ENCODE results near the gene OTP.
A peak's percentile ranks its signal among the peaks of the same experiment; 100 is the strongest.

The OTP gene

GRCh38 chr5:77637998-77638762, at the start of gene OTP:
Gene OTP (minus strand): TSS chr5:77638713. CDS start chr5:77638549, 164 bp downstream.
- DNase-seq: no peak

GRCh38 chr5:77683171-77683732, 44.7 kb upstream of the OTP start:
- no peak for DNase-seq

DNA sequence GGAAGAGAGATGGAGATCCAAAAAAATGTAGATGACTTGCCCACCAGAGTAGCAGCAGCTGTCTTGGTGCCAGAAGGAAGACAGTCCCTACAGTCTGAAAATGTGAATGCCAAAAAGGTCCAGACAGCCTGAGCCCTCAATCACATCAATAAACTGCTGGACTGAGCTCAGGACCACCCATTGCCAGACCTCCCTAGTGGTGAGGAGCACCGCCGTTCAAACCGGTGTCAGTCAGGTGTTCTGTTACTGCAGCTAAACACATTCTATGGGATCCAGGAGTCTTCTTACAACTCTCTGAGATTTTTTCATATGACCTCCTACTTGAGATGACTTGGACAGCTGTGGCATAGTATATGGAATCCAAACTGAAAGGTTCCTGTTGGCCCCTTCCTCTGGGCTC, 32.0 kb upstream of the OTP start:
- DNase-seq: no peak

DNA sequence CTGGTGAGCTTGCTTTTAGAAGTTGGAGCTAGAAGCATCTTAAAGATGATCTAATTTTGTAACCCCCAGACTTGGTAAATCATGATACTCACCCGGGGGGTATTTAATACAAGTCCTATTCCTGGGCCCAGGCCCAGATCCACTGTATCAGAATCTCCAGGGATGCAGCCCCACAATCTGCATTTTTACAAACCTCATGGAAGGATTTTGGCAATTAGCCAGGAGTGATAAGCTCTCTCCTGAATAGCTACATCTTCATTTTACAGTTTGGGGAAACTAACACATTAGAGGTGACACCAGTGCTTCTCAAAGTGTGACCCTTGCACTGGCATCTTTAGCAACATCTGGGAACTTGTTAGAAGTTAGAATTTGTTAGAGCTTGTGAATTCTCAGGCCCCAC, 31.2 kb upstream of the OTP start:
- no peak for DNase-seq

- DNase-seq: no peak
Measured at GRCh38 chr5:77663090-77663863, 24.8 kb upstream of the OTP start.

GRCh38 chr5:77662635-77663034, 24.1 kb upstream of the OTP start:
- DNase-seq: no peak

DNA sequence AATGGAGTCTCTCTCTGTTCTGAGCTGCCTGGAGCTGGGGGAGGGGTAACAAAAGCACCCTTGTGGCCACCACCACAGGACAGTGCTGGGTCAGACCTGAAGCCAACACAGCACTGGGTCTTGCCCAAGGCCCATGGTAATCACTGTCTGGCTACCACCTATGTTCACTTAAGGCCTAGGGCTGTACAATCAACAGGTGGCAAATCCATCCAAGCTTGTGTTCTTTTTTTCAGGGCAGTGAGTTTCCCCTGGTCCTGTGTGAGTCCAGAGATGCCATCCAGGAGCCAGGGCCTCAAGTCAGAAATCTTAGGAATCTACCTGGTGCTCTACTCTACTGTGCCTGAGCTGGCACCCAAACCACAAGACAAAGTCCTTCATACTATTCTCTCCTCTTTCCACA, 20.1 kb upstream of the OTP start:
- no peak for DNase-seq

GRCh38 chr5:77651343-77651742, 12.8 kb upstream of the OTP start:
- DNase-seq: no peak

DNA sequence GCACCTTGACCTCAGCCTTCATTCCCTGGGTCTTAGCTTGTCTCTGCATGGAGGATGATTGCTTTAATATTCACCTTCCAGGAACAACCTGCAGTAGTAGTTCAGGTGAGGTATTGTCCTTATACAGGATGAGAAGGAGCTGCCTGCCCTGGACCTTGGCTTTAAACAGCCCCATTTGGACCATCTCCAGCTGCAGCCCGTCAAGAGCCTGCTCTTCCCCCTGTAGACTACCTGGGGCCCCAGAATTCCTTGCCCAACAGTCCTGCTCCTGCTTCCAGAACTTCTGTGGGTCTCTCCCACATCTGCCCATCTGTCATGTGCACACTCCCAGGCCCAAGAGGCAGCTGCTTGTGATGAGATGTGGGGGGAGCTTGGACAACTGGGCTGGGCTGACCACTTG, 12.2 kb upstream of the OTP start:
- no peak for DNase-seq

DNA sequence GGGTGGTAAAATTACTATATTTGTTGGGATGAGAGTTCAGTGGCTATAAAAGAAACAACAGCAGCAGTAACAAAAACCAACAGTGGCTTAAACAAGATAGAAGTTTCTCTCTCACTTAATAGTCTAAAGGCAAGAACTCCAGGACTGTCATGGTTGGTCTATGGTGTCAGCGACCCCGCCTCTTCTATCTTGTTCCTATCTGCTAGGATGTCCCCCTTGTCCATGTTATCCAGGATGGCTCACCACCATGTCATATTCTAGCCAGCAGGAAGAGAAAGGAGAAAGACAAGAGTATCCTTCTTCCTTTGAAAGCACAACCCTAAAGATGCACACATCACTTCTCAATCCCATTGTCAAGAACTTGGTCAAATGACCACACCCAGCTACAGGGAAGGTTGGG, 11.3 kb upstream of the OTP start:
- no peak for DNase-seq

- no peak for DNase-seq
Measured at GRCh38 chr5:77645995-77646639, 7.6 kb upstream of the OTP start.

GRCh38 chr5:77645158-77645994, 6.9 kb upstream of the OTP start:
- DNase-seq: peak; percentile 18

DNA sequence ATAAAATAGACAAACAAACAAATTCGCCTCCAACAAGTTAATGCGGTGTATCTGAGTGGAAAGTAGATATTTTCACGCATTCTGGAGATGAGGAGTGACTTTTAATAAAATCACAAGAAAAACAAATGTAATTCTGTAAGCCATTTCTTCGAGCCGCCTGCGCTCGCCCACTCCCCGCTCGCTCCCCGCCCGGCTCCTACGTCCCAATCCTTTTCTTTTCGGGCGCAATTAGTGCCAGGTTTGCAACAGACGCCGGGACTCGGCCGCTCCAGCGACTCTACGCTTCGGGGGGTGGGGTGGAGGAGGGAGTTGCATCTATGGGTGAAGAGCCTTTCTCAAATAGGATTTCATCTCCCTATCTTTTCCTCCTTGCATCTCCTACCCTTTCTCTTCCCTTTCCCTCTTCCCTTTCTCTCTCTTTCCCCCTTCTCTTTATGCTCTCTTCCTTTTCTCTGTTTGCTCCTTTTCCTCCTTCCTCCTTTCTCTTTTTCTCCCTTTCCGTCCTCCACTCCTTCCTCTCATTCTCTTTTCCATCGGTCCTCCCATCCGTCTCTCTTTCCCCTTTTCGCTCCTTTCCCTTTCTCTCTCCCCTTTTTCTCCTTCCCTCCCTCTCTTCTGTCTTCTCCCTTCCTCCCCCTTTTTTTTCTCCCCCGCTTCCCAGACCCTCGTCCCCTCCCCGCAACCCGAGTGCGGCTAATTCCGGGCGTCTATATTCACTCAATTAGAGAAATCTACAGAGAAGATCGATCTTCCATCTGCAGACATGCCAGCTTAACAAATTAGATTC, 6.1 kb upstream of the OTP start:
- no peak for DNase-seq

GRCh38 chr5:77643654-77644370, 5.3 kb upstream of the OTP start:
- DNase-seq: no peak

- DNase-seq: no peak
Measured at GRCh38 chr5:77642738-77643653, 4.5 kb upstream of the OTP start.

GRCh38 chr5:77641963-77642737, 3.6 kb upstream of the OTP start:
- no peak for DNase-seq

GRCh38 chr5:77641397-77641943, 3.0 kb upstream of the OTP start:
- no peak for DNase-seq

GRCh38 chr5:77640589-77641396, 2.3 kb upstream of the OTP start:
- no peak for DNase-seq

All from hematopoietic multipotent progenitor cell treated with erythropoietin and hydrocortisone succinate and interleukin-3 and kit ligand, for 8 days (in vitro differentiated cells).